Activated CD8-positive, alpha-beta memory T cell treated with anti-CD3 and anti-CD28 coated beads, Interleukin-2, amount 50 U/mL, for 24 hours (primary cell): ENCODE measurements around the gene NEAT1.
A peak's percentile ranks its signal among the peaks of the same experiment; 100 is the strongest.

ENCODE experiments used
- DNase-seq: peaks from one replicate; pipeline ENCODE4 v3.0.0-alpha.2; 2020; ENCODE audit errors: extremely low read depth

Gene NEAT1

GRCh38 chr11:65422633-65423515 lies at the start of gene NEAT1:
Gene NEAT1, plus strand, starts transcription at chr11:65422798.
- peak; percentile 90 for DNase-seq

GRCh38 chr11:65373839-65374580 lies 48.6 kb upstream of the NEAT1 start:
- no peak for DNase-seq

GRCh38 chr11:65375012-65375411 lies 47.6 kb upstream of the NEAT1 start:
- no peak for DNase-seq

DNA sequence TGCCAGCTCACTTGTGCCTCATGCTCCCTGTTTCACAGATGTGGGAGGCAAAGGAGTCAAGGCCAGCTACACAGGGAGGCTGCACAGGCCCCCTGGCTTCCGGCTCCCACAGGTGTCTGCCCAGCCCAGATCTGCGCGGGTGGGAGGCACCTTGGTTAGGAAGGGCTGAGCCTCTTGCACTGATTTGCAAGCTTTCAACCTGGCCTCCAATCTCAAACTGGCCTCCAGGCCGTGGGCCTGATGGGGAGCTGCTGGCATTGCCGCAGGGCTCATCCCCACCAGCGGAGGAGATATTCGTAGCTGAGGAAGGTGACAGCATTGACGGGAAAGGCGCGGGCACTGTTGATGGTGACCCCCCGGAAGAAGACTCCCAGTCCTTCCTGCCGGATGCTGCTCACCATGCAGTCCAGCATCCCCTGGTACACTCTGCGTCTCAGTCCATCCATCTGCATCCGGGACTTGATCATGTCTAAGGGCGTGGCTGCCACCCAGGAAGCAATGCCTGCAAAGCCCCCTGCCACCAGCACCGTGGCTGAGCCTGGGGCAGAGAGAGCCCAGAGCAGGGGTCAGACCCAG lies 46.4 kb upstream of the NEAT1 start:
- no peak for DNase-seq

GRCh38 chr11:65377036-65377435 lies 45.6 kb upstream of the NEAT1 start:
- DNase-seq, result no peak

- DNase-seq, result no peak
Observed at GRCh38 chr11:65377777-65378176, 44.8 kb upstream of the NEAT1 start.

DNA sequence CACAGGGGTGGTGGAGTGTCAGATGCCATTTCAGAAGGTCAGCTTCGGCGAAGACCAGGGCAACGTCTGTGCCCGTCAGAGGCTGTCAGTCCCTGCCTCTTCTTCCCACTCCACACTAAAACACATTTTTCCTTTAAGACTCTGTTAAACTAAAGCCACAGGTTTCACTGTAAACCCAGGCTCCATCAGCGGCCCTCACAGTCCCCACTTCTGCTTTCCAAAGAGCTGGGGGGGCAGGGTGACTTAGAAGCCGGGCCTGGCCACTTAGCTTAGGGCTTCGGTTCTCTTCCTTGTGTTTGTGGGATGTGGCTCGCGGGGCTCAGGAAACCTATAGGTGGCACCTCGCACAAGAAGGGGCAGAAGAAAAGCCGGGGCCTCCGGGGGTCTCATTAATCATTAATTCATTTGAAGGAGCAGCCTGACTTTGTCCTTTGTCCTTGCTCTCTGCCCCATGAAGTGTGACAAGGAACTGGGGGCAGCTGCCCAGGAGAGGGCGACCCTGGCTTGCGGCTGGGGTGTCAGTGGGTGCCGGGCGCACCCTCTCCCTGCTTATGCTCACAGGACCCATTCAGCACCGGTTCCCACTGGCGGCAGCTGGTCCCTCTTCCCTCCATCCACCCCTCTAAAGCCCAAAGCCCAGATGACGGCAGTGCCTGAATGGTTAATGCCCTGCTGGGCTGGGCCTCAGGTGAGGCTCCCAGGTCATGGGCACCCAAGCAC lies 44.2 kb upstream of the NEAT1 start:
- DNase-seq, result no peak

- no peak for DNase-seq
Observed at GRCh38 chr11:65378928-65379638, 43.5 kb upstream of the NEAT1 start.

- no peak for DNase-seq
Observed at GRCh38 chr11:65379698-65380459, 42.7 kb upstream of the NEAT1 start.

- DNase-seq, result no peak
Observed at GRCh38 chr11:65380460-65381119, 42.0 kb upstream of the NEAT1 start.

DNA sequence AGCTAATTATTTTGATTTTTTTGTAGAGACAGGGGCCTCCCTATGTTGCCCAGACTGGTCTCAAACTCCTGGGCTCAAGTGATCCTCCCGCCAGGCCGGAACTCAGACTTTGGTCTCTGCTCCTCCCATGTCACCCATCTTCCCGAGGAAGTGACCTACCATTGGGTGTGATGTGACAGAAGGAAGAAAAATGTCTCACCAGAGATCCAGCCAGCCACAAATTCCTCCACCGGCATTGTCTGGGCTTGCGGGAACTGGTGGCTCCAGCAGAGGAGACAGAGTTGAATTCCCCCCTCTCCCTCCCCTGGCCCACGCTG lies 40.9 kb upstream of the NEAT1 start:
- no peak for DNase-seq

DNA sequence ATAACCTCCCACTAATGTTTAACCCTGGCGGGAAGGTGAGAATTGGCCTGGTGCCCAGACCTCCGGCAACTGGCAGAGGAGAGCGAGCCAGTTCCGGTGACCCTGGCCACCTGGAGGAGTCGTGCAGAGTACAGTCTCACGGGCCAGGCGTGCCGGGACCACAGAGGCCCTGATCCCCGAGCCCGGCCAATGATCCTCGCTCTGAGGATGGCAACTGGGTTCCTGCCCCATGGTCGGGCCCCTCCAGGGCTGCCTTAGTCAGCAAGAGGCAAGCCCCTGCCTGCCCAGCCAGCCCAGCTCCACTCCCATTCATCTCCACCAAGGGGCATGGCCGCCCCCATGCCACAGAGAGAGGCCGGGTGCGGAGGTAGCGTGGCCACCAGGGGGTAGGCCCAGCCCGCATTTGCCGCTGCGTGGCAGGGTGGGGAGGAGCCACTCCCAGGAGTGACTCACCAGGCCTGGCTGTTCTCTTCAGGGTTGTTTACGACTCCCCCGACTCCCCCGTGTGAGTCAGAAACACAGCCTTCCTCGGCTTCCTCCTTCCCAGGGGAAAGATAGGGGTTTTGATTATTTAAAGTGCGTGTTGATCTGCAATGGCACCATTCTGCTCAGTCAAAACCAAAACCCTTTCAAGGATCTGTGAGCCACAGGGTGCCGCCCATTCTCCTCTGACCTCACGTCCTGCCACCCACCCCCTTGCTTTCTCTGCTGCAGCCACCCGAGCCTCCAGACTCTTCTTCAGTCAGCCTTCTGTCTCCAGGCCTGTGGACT lies 40.4 kb upstream of the NEAT1 start, which contains the start of gene SLC25A45:
TSS of gene SLC25A45 (minus strand) at position 614 of the 771 bp plus-strand sequence. CDS start 695 bp downstream, outside the sequence.
- peak; percentile 86 for DNase-seq

DNA sequence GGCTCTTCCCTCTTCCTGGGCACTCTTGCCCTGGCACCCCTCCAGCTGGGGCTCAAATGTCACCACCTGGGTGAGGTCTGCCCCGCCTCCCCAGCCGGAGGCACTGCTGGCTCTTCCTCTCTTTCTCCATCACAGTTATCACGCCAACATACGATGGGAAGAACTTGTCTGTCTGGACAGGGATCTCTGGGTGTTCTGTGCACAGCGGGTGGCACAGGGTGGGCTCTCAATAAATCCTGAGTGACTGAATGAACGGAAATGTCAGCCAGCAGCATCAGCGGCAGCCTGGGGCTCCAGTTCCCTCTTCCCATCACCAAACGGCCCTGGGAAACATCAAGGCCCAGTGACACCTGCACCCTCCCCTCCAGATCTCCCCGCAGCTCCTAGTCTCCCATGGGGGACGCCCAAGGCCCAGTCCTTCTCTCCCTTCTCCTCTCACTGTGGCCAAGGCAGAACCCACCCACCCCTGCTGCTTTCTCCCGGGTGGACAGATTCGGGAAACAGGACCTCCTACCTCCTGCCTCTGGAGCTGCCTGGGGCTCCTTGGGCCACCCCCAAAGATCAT lies 39.7 kb upstream of the NEAT1 start:
- no peak for DNase-seq

DNA sequence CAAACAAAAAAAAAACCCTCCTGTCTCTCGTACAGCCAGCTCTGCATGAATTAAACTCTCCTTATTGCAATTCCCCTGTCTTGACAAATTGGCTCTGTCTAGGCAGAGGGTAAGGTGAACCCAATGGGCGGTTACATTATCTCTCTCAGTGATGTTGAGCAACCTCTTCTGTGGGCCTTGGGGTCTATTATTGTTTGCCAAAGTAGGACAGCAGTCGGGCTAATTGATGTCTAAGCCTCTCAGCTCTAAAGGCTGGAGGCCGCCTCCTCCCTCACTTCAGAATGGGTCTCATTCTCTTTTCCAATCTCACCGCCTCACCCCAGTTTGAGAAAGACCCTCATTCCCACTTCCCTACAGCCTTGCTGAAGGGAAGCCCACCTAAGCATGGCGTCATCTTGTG lies 38.8 kb upstream of the NEAT1 start:
- DNase-seq, result no peak

- no peak for DNase-seq
Observed at GRCh38 chr11:65384301-65384889, 38.2 kb upstream of the NEAT1 start.

DNA sequence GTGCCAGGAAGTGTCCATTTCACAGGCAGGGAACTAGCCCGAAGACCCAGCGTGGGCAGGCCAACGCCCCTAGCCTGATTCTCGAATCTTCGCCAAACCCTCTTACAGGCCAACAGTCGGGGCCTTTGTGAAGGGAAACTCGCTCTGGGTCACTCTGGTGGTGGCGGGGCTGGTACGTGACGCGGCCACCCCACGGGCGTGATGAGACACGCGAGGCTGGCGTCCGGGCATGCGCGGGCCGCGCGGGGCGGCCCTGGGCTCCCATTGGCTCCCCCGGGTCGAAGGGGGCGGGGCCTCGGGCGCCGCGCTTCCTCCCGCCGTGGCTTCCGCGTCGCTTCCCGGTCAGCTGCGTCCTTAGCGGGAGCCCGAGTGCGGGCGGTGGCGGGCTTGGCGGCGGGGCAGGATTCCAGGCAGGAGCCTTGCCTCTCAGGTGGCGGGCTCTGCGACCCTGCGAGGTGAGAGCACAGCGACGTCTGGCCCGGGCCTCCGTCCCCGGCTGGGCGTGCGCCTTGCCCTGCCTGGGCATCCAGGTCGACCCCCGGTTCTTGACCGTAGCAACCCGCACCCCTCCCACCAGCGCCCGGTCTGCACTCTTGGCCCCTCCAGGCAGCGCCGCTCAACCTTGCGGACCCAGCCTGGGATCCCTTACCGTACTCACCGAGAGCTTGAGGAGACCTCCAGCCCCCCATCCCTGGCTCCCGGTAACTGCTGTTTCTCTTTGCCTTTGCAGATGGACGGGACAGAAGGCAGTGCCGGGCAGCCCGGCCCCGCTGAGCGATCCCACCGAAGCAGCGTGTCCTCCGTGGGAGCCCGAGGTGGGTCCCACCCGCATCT lies 36.1 kb upstream of the NEAT1 start, which contains the start of gene FRMD8:
TSS of gene FRMD8 (plus strand) at position 331 of the 834 bp plus-strand sequence. CDS start at position 731, 400 bp downstream.
- peak; percentile 58 for DNase-seq

- DNase-seq, result no peak
Observed at GRCh38 chr11:65388731-65389130, 33.9 kb upstream of the NEAT1 start.
